AG10803 (cell line): ENCODE data around the gene TMEM154.

Experiments
- DNase-seq: peaks from one replicate; pipeline ENCODE4 v3.0.0; 2010; ENCODE audit warnings: low read depth
- H3K4me3 ChIP-seq: 2 replicates; pipeline ENCODE4 v1.5.1; 2011; ENCODE audit warnings: mild to moderate bottlenecking, low read length, control low read depth
- CTCF ChIP-seq: conservative IDR thresholded peaks from 2 replicates; pipeline ENCODE4 v1.5.1; 2011; ENCODE audit warnings: mild to moderate bottlenecking, low read length, control low read depth, inconsistent platforms

The TMEM154 gene

GRCh38 chr4:152693871-152694270, 14.1 kb upstream of the TMEM154 start:
- no peak overlapping the region for H3K4me3 ChIP-seq
- DNase-seq: no peak
- TF ChIP-seq CTCF: no peak

- H3K4me3 ChIP-seq: no peak overlapping the region
- no peak for DNase-seq
- no peak for TF ChIP-seq CTCF
Measured at GRCh38 chr4:152691761-152692160, 12.0 kb upstream of the TMEM154 start.

GRCh38 chr4:152690706-152691651, 11.2 kb upstream of the TMEM154 start:
- DNase-seq: no peak
- TF ChIP-seq CTCF: no peak

GRCh38 chr4:152689615-152690501, 10.1 kb upstream of the TMEM154 start:
- no peak for DNase-seq
- no peak overlapping the region for H3K4me3 ChIP-seq
- TF ChIP-seq CTCF: no peak

More at GRCh38 chr4:152690706-152691651, 11.2 kb upstream of the TMEM154 start:
- H3K4me3 ChIP-seq: no peak overlapping the region

GRCh38 chr4:152687974-152688599, 8.3 kb upstream of the TMEM154 start:
- H3K4me3 ChIP-seq: no peak overlapping the region
- DNase-seq: no peak
- TF ChIP-seq CTCF: no peak

GRCh38 chr4:152686452-152687013, 6.7 kb upstream of the TMEM154 start:
- TF ChIP-seq CTCF: no peak
- DNase-seq: no peak
- H3K4me3 ChIP-seq: no peak overlapping the region
